Right lobe of liver (tissue), 6 donors: Measurements from ENCODE around the gene TMEM222. TPM values are rescaled to one million over a fixed set of nuclear protein-coding genes. Genes with fewer than 3 reads are reported as not detected.

Source experiments
- ATAC-seq, 4 donors: fragments of 200-7000 bp; cut with Tn5 transposase; one replicate each; pipeline ENCODE4 v1.9.1; 2020; ENCODE audit warnings: mild to moderate bottlenecking in 4 of 4, moderate library complexity in 4 of 4
- DNase-seq, 3 donors: peaks; one replicate each; pipeline ENCODE4 v3.0.0-alpha.2; 2020
- H3K27ac ChIP-seq, 3 donors: fragments of 200-600 bp; one replicate each; pipeline ENCODE4 v1.8.0; 2022
- H3K27me3 ChIP-seq, 2 donors: fragments of 200-600 bp; one replicate each; pipeline ENCODE4 v1.8.0; 2022
- H3K36me3 ChIP-seq, 4 donors: fragments of 200-600 bp; sonication (generic) in 1 of 4; one replicate each; pipeline versions ENCODE4 v1.5.1 to v1.8.0; 2017 to 2022; ENCODE audit warnings: control low read depth in 1 of 4
- H3K4me1 ChIP-seq, 4 donors: fragments of 200-600 bp; sonication (generic) in 1 of 4; one replicate each; pipeline versions ENCODE4 v1.5.1 to v1.8.0; 2017 to 2022; ENCODE audit warnings: control low read depth in 1 of 4
- H3K4me3 ChIP-seq, 3 donors: fragments of 200-600 bp; one replicate each; pipeline ENCODE4 v1.8.0; 2022
- H3K9me3 ChIP-seq, 4 donors: fragments of 200-600 bp; sonication (generic) in 1 of 4; one replicate each; pipeline versions ENCODE4 v1.5.1 to v1.8.0; 2017 to 2022; ENCODE audit warnings: control low read depth in 1 of 4
- POLR2A ChIP-seq: fragments of 450-650 bp; IDR thresholded peaks from one replicate; pipeline ENCODE4 v1.6.1; 2017; ENCODE audit warnings: antibody characterized with exemption, mild to moderate bottlenecking
- WGBS: methylation state at CpG from one replicate; pipeline ENCODE4 v1.1.6; 2018; ENCODE audit warnings: low coverage, low lambda C conversion rate; ENCODE audit not compliant: insufficient coverage; ENCODE audit errors: missing lambda C conversion rate; 5-methylcytosine and 5-hydroxymethylcytosine counted together
- intact Hi-C, 2 donors: fragments of 100-400 bp; cut with DNase I; formaldehyde crosslinking; loops; one replicate each; pipeline versions ENCODE4 v1.11.2 to v1.14.1; 2022
- total RNA-seq, 6 experiments: library from RNA; depleted of rRNA in 2 of 6; stranded (reverse); fragments of >200 nt in 2 of 6; fragmentation: NEBNext Ultra II Directional in 3 of 6; extraction: Animal tissue kit (Norgen Biotek cat#: 25700) in 3 of 6; gene quantifications; one replicate each; pipeline versions ENCODE4 v1.1.0 to v1.2.4, GENCODE V29; 2016 to 2023
- TF ChIP-seq, protein P1 (sequence below), 4 donors: fragments of 200-600 bp in 3 of 4; fragments of 450-650 bp in 1 of 4; IDR thresholded peaks; one replicate each; pipeline versions ENCODE4 v1.5.1 to v1.8.0; 2016 to 2022; ENCODE audit warnings: antibody characterized with exemption in 4 of 4, mild to moderate bottlenecking in 2 of 4
- donor health status: DM: no; HTN: yes; CAD: no.
- donor health status: DM: no; HTN: no; CAD: no.
- donor health status: DM: no; HTN: no; CAD: no.
- donor health status: DM: no; HTN: yes; CAD: no.
- donor health status: DM: no; HTN: yes; CAD: no.

Gene TMEM222
- total RNA-seq, 6 experiments from 2014 or later = 15.1 to 22.6 (median 19.1) TPM

DNA sequence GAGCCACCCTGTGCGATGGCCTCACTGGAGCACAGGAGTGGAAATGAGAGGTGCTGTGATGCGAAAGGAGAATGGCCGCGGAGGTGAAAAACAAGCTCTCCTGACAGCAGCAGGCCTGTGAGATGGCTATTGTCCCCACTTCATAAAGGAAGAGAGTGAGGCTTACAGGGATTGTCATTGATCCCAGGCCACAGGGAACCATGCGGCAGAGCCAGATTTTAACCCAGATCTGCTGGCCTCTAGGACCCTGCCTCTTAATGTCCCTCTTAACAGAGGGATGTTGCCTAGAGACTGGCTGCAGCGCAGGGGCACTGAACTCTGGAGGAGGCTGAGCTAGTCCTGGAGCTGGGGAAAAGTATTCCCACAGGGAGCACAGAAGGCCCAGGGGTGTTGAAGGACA lies 16.8 kb downstream of the TMEM222 start:
- ATAC-seq (no peak), DNase-seq (no peak)
- WGBS = 67% methylated on average over 1 of the region's 6 CpGs
- Histone ChIP-seq H3K36me3 (peaks cover 0 to 21% (median 7%) of the 10 kb centered on the region in 4 donors), H3K27ac (no peak overlapping the region), H3K4me1 (no peaks in the 10 kb centered on the region), H3K27me3 (no peaks in the 10 kb centered on the region), H3K9me3 (no peaks in the 10 kb centered on the region), H3K4me3 (no peak overlapping the region)
- TF ChIP-seq POLR2A = no peak
- TF ChIP-seq, protein P1, sequence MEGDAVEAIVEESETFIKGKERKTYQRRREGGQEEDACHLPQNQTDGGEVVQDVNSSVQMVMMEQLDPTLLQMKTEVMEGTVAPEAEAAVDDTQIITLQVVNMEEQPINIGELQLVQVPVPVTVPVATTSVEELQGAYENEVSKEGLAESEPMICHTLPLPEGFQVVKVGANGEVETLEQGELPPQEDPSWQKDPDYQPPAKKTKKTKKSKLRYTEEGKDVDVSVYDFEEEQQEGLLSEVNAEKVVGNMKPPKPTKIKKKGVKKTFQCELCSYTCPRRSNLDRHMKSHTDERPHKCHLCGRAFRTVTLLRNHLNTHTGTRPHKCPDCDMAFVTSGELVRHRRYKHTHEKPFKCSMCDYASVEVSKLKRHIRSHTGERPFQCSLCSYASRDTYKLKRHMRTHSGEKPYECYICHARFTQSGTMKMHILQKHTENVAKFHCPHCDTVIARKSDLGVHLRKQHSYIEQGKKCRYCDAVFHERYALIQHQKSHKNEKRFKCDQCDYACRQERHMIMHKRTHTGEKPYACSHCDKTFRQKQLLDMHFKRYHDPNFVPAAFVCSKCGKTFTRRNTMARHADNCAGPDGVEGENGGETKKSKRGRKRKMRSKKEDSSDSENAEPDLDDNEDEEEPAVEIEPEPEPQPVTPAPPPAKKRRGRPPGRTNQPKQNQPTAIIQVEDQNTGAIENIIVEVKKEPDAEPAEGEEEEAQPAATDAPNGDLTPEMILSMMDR (IDR thresholded peaks at IDR 0.05) = no peak
- intact Hi-C loops = no loop called here

GRCh38 chr1:27339213-27339612 lies 17.2 kb downstream of the TMEM222 start:
- DNase-seq = no peak
- TF ChIP-seq, protein P1 (IDR thresholded peaks at IDR 0.05) = no peak
- TF ChIP-seq POLR2A = no peak
- no peaks in the 10 kb centered on the region for H3K9me3 ChIP-seq
- no peak overlapping the region for H3K4me3 ChIP-seq
- no peaks in the 10 kb centered on the region for H3K4me1 ChIP-seq
- H3K27me3 ChIP-seq = no peaks in the 10 kb centered on the region
- ATAC-seq = no peak
- peaks cover 0 to 17% (median 5%) of the 10 kb centered on the region in 4 donors for H3K36me3 ChIP-seq
- H3K27ac ChIP-seq = no peak overlapping the region
- 53% methylated on average over 5 of the region's 5 CpGs for WGBS
- intact Hi-C loops = no loop called here

- Histone ChIP-seq H3K9me3 (no peaks in the 10 kb centered on the region), H3K4me1 (no peaks in the 10 kb centered on the region), H3K36me3 (peaks cover 0 to 2% (median 0%) of the 10 kb centered on the region in 4 donors), H3K27me3 (no peaks in the 10 kb centered on the region), H3K4me3 (peak within 1 kb of the TSS in 2 of 3 donors; percentile 0 to 21), H3K27ac (peak within 1 kb of the TSS in 2 of 3 donors; percentile 22 to 62)
- ATAC-seq = peak; percentile 39 to 56 (median 54)
- peak in 1 of 3 donors; percentile 49 for DNase-seq
- 46% methylated on average over 3 of the region's 22 CpGs for WGBS
- TF ChIP-seq, protein P1 (IDR thresholded peaks at IDR 0.05) = no peak
- no peak for TF ChIP-seq POLR2A
- intact Hi-C loops = no loop called here
Measured at GRCh38 chr1:27341525-27342252, 19.7 kb downstream of the TMEM222 start, which contains the start of gene SYTL1. SYTL1 (plus strand) TSS chr1:27342022; CDS start chr1:27345335, 3,313 bp downstream.

- no peaks in the 10 kb centered on the region for H3K36me3 ChIP-seq
- intact Hi-C loops = no loop called here
- H3K4me1 ChIP-seq = no peaks in the 10 kb centered on the region
- H3K27ac ChIP-seq = peak overlapping the region in 1 of 3 donors; percentile 62
- peak in 2 of 4 donors; percentile 13 to 24 for ATAC-seq
- TF ChIP-seq, protein P1 (IDR thresholded peaks at IDR 0.05) = no peak
- TF ChIP-seq POLR2A = no peak
- H3K4me3 ChIP-seq = peak overlapping the region in 2 of 3 donors; percentile 0 to 21
- 66% methylated on average over 6 of the region's 8 CpGs for WGBS
- no peak for DNase-seq
- no peaks in the 10 kb centered on the region for H3K27me3 ChIP-seq
- no peaks in the 10 kb centered on the region for H3K9me3 ChIP-seq
Measured at GRCh38 chr1:27342391-27342777, 20.4 kb downstream of the TMEM222 start.
